HepG2 (cell line): ENCODE data around the gene PLEKHN1. TPM values are rescaled to one million over a fixed set of nuclear protein-coding genes. Genes with fewer than 3 reads are reported as not detected.

Experiments used
- AGO1 ChIP-seq: fragments of 200-400 bp; formaldehyde crosslinking; IDR thresholded peaks from 2 replicates; pipeline ENCODE4 v1.6.1; 2017; ENCODE audit warnings: mild to moderate bottlenecking, low read depth, low read length, moderate library complexity; ENCODE audit not compliant: poor library complexity, severe bottlenecking
- AKAP8 ChIP-seq: sonication (generic); formaldehyde crosslinking; IDR thresholded peaks from 2 replicates; pipeline ENCODE4 v1.5.1; 2020; ENCODE audit warnings: mild to moderate bottlenecking, missing genetic modification reagents
- BORCS8-MEF2B ChIP-seq: sonication (generic); formaldehyde crosslinking; IDR thresholded peaks from 2 replicates; pipeline ENCODE4 v1.8.0; 2022; ENCODE audit warnings: mild to moderate bottlenecking, missing genetic modification reagents
- ESRRA ChIP-seq: sonication (generic); formaldehyde crosslinking; IDR thresholded peaks from 2 replicates; pipeline ENCODE4 v1.5.1; 2020; ENCODE audit warnings: mild to moderate bottlenecking, low read depth, missing genetic modification reagents
- GTF2F1 ChIP-seq: fragments of 150-350 bp; IDR thresholded peaks from 2 replicates; pipeline ENCODE4 v1.6.1; 2014; ENCODE audit warnings: low read length
- HNRNPH1 ChIP-seq: fragments of 200-400 bp; formaldehyde crosslinking; optimal IDR thresholded peaks from 2 replicates; pipeline ENCODE3; 2017; ENCODE audit warnings: mild to moderate bottlenecking, low read depth, low read length
- HOXA9 ChIP-seq: sonication (generic); formaldehyde crosslinking; IDR thresholded peaks from 2 replicates; pipeline ENCODE4 v1.8.1; 2022; ENCODE audit warnings: missing genetic modification reagents, mild to moderate bottlenecking, moderate library complexity, borderline replicate concordance
- JARID2 ChIP-seq: sonication (generic); formaldehyde crosslinking; IDR thresholded peaks from 2 replicates; pipeline ENCODE4 v1.8.1; 2023; ENCODE audit warnings: missing genetic modification reagents, inconsistent platforms; ENCODE audit not compliant: insufficient replicate concordance
- MIER2 ChIP-seq: IDR thresholded peaks from 2 replicates; pipeline ENCODE4 v1.6.1; 2016; ENCODE audit warnings: missing biosample characterization, missing genetic modification reagents
- NFATC3 ChIP-seq: sonication (generic); formaldehyde crosslinking; IDR thresholded peaks from 2 replicates; pipeline ENCODE4 v1.5.1; 2020; ENCODE audit warnings: mild to moderate bottlenecking, missing genetic modification reagents
- NFRKB ChIP-seq: fragments of 450-650 bp; IDR thresholded peaks from 2 replicates; pipeline ENCODE4 v1.6.1; 2017
- SMC3 ChIP-seq: IDR thresholded peaks from 2 replicates; pipeline ENCODE4 v1.6.1; 2011; ENCODE audit warnings: low read length, improper control_type of control experiment
- SP2 ChIP-seq: sonication (generic); formaldehyde crosslinking; IDR thresholded peaks from 2 replicates; pipeline ENCODE4 v1.5.1; 2020; ENCODE audit warnings: mild to moderate bottlenecking, missing genetic modification reagents
- TOE1 ChIP-seq: sonication (generic); formaldehyde crosslinking; IDR thresholded peaks from 2 replicates; pipeline ENCODE4 v1.4.0; 2020; ENCODE audit warnings: mild to moderate bottlenecking, missing genetic modification reagents
- TP53 ChIP-seq: sonication (generic); formaldehyde crosslinking; conservative IDR thresholded peaks from 2 replicates; pipeline ENCODE4 v1.4.0; 2020; ENCODE audit warnings: missing genetic modification reagents
- ZNF496 ChIP-seq: sonication (generic); formaldehyde crosslinking; IDR thresholded peaks from 2 replicates; pipeline ENCODE4 v1.8.1; 2023; ENCODE audit warnings: mild to moderate bottlenecking, moderate library complexity, missing genetic modification reagents; ENCODE audit not compliant: insufficient replicate concordance
- ZNF556 ChIP-seq: sonication (generic); formaldehyde crosslinking; IDR thresholded peaks from 2 replicates; pipeline ENCODE4 v1.4.0; 2020; ENCODE audit warnings: mild to moderate bottlenecking, missing genetic modification reagents, borderline replicate concordance
- ZNF564 ChIP-seq: sonication (generic); formaldehyde crosslinking; IDR thresholded peaks from 2 replicates; pipeline ENCODE4 v1.8.1; 2023; ENCODE audit warnings: mild to moderate bottlenecking, missing genetic modification reagents
- ZNF761 ChIP-seq: sonication (generic); formaldehyde crosslinking; conservative IDR thresholded peaks from 2 replicates; pipeline ENCODE4 v1.4.0; 2020; ENCODE audit warnings: mild to moderate bottlenecking, missing genetic modification reagents
- polyA plus RNA-seq, 8 experiments: library from polyadenylated mRNA; depleted of rRNA in 3 of 8; stranded (reverse) in 7 of 8; unstranded in 1 of 8; fragments of >200 nt; fragmentation: Illumina TruSeq in 4 of 8; extraction: Trizol in 4 of 8; gene quantifications; 2 replicates each; pipeline versions ENCODE4 v1.2.1 to v1.2.3, GENCODE V29; 2011 to 2016; ENCODE audit warnings: low read depth in 4 of 8, missing spikeins in 1 of 8, mixed read lengths in 1 of 8; ENCODE audit not compliant: insufficient read depth in 1 of 8
- total RNA-seq, 5 experiments: library from RNA; depleted of rRNA; stranded (reverse); fragments of >200 nt; fragmentation: Illumina TruSeq; extraction: Trizol; gene quantifications; 2 replicates each; pipeline ENCODE4 v1.2.3, GENCODE V29; 2016; ENCODE audit warnings: low read depth in 1 of 5
- TF ChIP-seq, protein P1 (sequence below): sonication (generic); formaldehyde crosslinking; IDR thresholded peaks from 2 replicates; pipeline ENCODE4 v1.4.0; 2020; ENCODE audit warnings: mild to moderate bottlenecking, missing genetic modification reagents
- TF ChIP-seq, protein P2 (sequence below): sonication (generic); formaldehyde crosslinking; IDR thresholded peaks from 2 replicates; pipeline ENCODE4 v1.4.0; 2020; ENCODE audit warnings: missing genetic modification reagents
- TF ChIP-seq, protein P3 (sequence below): sonication (generic); formaldehyde crosslinking; IDR thresholded peaks from 2 replicates; pipeline ENCODE4 v1.5.0; 2020; ENCODE audit warnings: mild to moderate bottlenecking, missing genetic modification reagents
- TF ChIP-seq, protein P4 (sequence below): sonication (generic); formaldehyde crosslinking; IDR thresholded peaks from 2 replicates; pipeline ENCODE4 v1.5.0; 2020; ENCODE audit warnings: missing genetic modification reagents, mild to moderate bottlenecking, borderline replicate concordance
- TF ChIP-seq, protein P5 (sequence below): sonication (generic); formaldehyde crosslinking; IDR thresholded peaks from 2 replicates; pipeline ENCODE4 v1.5.0; 2020; ENCODE audit warnings: mild to moderate bottlenecking, missing genetic modification reagents, borderline replicate concordance

Gene PLEKHN1
- total and polyA plus RNA-seq, 2 of the 13 experiments (the other 11 are each of a cell fraction or from before 2014, with no cell fraction given) = 0.42 to 0.58 TPM

DNA sequence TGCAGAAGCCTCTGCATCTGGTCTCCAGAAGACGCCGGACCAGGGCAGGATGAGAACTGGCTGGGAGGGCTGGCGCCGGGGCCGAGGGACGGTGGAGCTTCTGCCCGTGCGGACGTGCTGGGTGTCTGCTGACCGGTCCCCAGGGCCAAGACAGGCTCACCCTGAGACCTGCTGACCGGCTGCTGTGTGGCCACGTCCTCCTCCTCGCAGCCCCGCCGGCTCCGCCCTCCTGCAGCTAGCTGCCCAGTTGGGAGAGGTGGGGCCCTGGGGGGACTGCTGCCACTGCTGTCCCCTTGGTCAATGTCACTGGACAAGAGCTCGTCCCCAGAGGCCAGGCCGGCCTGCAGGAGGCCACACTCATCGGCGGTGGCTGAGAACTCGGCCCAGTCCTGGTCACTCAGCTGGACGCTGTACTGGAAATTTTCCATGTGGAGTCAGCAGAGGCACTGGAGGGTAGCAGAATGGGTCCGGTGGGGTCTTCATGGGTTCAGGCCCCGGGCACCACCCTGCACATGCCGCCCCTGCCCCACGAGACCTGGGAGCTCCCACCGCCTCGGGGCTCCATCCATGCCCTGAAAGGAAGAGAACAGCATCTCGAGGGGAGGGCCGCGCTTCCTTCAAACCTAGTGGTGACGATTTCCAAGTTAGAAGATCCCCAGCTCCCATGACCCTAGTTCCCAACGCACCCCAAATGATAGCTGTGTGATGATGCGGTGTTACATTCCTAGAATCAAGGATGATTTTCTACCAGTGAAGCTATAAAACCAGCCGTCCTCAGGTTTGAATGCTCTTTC lies 14.5 kb downstream of the PLEKHN1 start (continued):
- TF ChIP-seq SMC3 (no peak), ZNF556 (CRISPR knock-in tag) (peak; percentile 41; the same call in 1 of the 2 replicates), AKAP8 (no peak), HOXA9 (CRISPR knock-in tag) (no peak), TOE1 (CRISPR knock-in tag) (no peak), ZNF496 (CRISPR knock-in tag) (no peak), ESRRA (0 out of 2 replicates have a peak, but pooled peaks have one; percentile 39), SP2 (CRISPR knock-in tag) (no peak), MIER2 (CRISPR knock-in tag) (no peak), HNRNPH1 (no peak), ZNF761 (CRISPR knock-in tag) (peak; percentile 67; the same call in 1 of the 2 replicates), AGO1 (no peak), BORCS8-MEF2B (CRISPR knock-in tag) (no peak), GTF2F1 (no peak), NFRKB (no peak), TP53 (no peak), ZNF564 (CRISPR knock-in tag) (no peak), JARID2 (no peak), NFATC3 (CRISPR knock-in tag) (no peak)
- TF ChIP-seq, protein P1, sequence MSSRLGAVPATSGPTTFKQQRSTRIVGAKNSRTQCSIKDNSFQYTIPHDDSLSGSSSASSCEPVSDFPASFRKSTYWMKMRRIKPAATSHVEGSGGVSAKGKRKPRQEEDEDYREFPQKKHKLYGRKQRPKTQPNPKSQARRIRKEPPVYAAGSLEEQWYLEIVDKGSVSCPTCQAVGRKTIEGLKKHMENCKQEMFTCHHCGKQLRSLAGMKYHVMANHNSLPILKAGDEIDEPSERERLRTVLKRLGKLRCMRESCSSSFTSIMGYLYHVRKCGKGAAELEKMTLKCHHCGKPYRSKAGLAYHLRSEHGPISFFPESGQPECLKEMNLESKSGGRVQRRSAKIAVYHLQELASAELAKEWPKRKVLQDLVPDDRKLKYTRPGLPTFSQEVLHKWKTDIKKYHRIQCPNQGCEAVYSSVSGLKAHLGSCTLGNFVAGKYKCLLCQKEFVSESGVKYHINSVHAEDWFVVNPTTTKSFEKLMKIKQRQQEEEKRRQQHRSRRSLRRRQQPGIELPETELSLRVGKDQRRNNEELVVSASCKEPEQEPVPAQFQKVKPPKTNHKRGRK (CRISPR knock-in tag) = no peak
- TF ChIP-seq, protein P2, sequence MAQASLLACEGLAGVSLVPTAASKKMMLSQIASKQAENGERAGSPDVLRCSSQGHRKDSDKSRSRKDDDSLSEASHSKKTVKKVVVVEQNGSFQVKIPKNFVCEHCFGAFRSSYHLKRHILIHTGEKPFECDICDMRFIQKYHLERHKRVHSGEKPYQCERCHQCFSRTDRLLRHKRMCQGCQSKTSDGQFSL (CRISPR knock-in tag) = no peak
- TF ChIP-seq, protein P3, sequence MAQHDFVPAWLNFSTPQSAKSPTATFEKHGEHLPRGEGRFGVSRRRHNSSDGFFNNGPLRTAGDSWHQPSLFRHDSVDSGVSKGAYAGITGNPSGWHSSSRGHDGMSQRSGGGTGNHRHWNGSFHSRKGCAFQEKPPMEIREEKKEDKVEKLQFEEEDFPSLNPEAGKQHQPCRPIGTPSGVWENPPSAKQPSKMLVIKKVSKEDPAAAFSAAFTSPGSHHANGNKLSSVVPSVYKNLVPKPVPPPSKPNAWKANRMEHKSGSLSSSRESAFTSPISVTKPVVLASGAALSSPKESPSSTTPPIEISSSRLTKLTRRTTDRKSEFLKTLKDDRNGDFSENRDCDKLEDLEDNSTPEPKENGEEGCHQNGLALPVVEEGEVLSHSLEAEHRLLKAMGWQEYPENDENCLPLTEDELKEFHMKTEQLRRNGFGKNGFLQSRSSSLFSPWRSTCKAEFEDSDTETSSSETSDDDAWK (CRISPR knock-in tag) = no peak
- TF ChIP-seq, protein P4, sequence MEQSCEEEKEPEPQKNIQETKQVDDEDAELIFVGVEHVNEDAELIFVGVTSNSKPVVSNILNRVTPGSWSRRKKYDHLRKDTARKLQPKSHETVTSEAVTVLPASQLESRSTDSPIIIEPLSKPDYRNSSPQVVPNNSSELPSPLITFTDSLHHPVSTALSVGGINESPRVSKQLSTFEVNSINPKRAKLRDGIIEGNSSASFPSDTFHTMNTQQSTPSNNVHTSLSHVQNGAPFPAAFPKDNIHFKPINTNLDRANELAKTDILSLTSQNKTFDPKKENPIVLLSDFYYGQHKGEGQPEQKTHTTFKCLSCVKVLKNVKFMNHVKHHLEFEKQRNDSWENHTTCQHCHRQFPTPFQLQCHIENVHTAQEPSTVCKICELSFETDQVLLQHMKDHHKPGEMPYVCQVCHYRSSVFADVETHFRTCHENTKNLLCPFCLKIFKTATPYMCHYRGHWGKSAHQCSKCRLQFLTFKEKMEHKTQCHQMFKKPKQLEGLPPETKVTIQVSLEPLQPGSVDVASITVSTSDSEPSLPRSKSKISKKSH = no peak
- TF ChIP-seq, protein P5, sequence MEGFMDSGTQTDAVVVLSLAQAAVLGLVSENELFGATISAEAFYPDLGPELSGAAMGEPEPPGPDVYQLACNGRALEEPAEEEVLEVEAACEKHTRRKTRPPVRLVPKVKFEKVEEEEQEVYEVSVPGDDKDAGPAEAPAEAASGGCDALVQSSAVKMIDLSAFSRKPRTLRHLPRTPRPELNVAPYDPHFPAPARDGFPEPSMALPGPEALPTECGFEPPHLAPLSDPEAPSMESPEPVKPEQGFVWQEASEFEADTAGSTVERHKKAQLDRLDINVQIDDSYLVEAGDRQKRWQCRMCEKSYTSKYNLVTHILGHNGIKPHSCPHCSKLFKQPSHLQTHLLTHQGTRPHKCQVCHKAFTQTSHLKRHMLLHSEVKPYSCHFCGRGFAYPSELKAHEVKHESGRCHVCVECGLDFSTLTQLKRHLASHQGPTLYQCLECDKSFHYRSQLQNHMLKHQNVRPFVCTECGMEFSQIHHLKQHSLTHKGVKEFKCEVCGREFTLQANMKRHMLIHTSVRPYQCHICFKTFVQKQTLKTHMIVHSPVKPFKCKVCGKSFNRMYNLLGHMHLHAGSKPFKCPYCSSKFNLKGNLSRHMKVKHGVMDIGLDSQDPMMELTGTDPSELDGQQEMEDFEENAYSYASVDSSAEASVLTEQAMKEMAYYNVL (CRISPR knock-in tag) = no peak
